ENCODE measurements around the gene TMEM273. TPM values are rescaled to one million over a fixed set of nuclear protein-coding genes. Genes with fewer than 3 reads are reported as not detected.

TMEM273 gene
- total RNA-seq, 1 experiment from 2014 or later, result not detected

DNA sequence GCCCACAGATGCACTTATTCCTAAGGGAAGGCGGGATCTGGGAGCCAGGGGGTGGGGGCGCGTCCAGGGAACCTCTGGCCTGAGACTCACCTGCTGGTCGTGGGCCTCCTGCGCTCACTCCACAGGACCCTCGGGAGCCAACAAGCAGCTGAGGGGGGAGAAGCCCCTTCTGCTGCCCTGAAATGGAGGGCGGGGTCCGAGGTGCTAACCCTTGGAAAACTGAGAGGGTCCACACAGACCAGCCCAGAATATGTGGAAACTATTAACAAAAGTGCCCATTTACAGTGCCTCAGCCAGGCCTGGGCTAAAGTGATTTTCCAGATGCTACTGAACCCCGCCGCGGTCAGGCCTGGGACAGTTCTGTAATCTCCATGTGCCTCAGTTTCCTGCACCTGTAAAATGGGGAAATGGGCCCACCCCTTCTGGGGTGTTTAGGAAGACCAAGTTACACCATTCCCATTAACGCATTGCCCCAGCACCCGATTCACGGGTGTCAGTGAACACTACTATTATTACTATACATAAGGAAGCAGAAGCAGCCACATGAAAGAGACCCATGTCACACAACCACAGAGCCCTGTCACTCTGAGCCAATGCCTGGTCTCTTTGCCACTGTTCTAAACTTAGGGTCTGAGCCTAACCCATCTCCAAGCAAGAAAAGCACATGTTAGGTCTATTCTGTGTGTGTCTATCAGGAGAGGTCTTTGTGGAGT, 72.2 kb downstream of the TMEM273 start:
- intact Hi-C loops (cut with micrococcal nuclease), result no loop called here
- peaks cover 35% of the 10 kb centered on the region for H3K27me3 ChIP-seq (ENCODE audit: insufficient read depth, low read length)

More for the DNA sequence above, 72.2 kb downstream of the TMEM273 start:
- Histone ChIP-seq H4K20me1 (ENCODE audit: insufficient read depth) (no peaks in the 10 kb centered on the region), H3K4me3 (replicated peaks in 1 of 2; ENCODE audit: low read depth in 1 of 2, low read length in 2 of 2) (no peak overlapping the region), H3K27ac (ENCODE audit: low read depth, low read length) (no peak overlapping the region), H3K4me2 (ENCODE audit: low read length) (no peak overlapping the region), H3K79me2 (ENCODE audit: insufficient read depth, low read length) (no peaks in the 10 kb centered on the region), H2AFZ (ENCODE audit: low read depth, low read length, poor library complexity, severe bottlenecking) (no peak overlapping the region), H3K4me1 (ENCODE audit: control insufficient read depth in 1 of 2, insufficient read depth in 2 of 2, low read length in 2 of 2) (no peaks in the 10 kb centered on the region), H3K9me2 (ENCODE audit: insufficient read depth) (no peaks in the 10 kb centered on the region), H3K36me3 (ENCODE audit: control insufficient read depth in 1 of 2, insufficient read depth in 2 of 2, low read length in 2 of 2) (no peaks in the 10 kb centered on the region), H3K9ac (ENCODE audit: low read length) (no peak overlapping the region), H3K9me3 (ENCODE audit: control insufficient read depth in 1 of 2, insufficient read depth in 1 of 2, low read depth in 1 of 2, low read length in 2 of 2) (no peaks in the 10 kb centered on the region)
- TF ChIP-seq EGR1 (IDR thresholded peaks at IDR 0.05; ENCODE audit: low read depth) (no peak), FOSL1 (IDR thresholded peaks at IDR 0.05; ENCODE audit: low read depth) (no peak), SRF (IDR thresholded peaks at IDR 0.05; ENCODE audit: low read depth) (no peak), ELF1 (IDR thresholded peaks at IDR 0.05; ENCODE audit: borderline replicate concordance, low read depth) (no peak), TCF7L2 (IDR thresholded peaks at IDR 0.05; ENCODE audit: borderline replicate concordance, extremely low read depth, insufficient read depth, insufficient read length) (no peak), CEBPB (IDR thresholded peaks at IDR 0.05; ENCODE audit: low read depth) (no peak), CBX3 (IDR thresholded peaks at IDR 0.05; ENCODE audit: low read depth) (no peak), RAD21 (IDR thresholded peaks at IDR 0.05; ENCODE audit: low read depth) (no peak), SIN3A (IDR thresholded peaks at IDR 0.05; ENCODE audit: low read depth) (no peak), POLR2AphosphoS5 (IDR thresholded peaks at IDR 0.05; ENCODE audit: low read depth, low read length) (no peak), POLR2A (IDR thresholded peaks at IDR 0.05; ENCODE audit: borderline replicate concordance, extremely low read depth, insufficient read depth, insufficient read length) (no peak), EZH2 (IDR thresholded peaks at IDR 0.05) (no peak), JUND (IDR thresholded peaks at IDR 0.05) (no peak), SP1 (IDR thresholded peaks at IDR 0.05; ENCODE audit: low read depth) (no peak), ZFX (IDR thresholded peaks at IDR 0.05) (no peak)
- TF ChIP-seq, protein P1, sequence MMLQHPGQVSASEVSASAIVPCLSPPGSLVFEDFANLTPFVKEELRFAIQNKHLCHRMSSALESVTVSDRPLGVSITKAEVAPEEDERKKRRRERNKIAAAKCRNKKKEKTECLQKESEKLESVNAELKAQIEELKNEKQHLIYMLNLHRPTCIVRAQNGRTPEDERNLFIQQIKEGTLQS (IDR thresholded peaks at IDR 0.05), result no peak
- TF ChIP-seq, protein P2, sequence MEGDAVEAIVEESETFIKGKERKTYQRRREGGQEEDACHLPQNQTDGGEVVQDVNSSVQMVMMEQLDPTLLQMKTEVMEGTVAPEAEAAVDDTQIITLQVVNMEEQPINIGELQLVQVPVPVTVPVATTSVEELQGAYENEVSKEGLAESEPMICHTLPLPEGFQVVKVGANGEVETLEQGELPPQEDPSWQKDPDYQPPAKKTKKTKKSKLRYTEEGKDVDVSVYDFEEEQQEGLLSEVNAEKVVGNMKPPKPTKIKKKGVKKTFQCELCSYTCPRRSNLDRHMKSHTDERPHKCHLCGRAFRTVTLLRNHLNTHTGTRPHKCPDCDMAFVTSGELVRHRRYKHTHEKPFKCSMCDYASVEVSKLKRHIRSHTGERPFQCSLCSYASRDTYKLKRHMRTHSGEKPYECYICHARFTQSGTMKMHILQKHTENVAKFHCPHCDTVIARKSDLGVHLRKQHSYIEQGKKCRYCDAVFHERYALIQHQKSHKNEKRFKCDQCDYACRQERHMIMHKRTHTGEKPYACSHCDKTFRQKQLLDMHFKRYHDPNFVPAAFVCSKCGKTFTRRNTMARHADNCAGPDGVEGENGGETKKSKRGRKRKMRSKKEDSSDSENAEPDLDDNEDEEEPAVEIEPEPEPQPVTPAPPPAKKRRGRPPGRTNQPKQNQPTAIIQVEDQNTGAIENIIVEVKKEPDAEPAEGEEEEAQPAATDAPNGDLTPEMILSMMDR (IDR thresholded peaks at IDR 0.05 in 2 of 3, conservative IDR thresholded peaks at IDR 0.05 in 1 of 3; ENCODE audit: borderline replicate concordance in 1 of 3, insufficient read depth in 1 of 3, low read depth in 2 of 3, low read length in 2 of 3), result no peak
- TF ChIP-seq, protein P3, sequence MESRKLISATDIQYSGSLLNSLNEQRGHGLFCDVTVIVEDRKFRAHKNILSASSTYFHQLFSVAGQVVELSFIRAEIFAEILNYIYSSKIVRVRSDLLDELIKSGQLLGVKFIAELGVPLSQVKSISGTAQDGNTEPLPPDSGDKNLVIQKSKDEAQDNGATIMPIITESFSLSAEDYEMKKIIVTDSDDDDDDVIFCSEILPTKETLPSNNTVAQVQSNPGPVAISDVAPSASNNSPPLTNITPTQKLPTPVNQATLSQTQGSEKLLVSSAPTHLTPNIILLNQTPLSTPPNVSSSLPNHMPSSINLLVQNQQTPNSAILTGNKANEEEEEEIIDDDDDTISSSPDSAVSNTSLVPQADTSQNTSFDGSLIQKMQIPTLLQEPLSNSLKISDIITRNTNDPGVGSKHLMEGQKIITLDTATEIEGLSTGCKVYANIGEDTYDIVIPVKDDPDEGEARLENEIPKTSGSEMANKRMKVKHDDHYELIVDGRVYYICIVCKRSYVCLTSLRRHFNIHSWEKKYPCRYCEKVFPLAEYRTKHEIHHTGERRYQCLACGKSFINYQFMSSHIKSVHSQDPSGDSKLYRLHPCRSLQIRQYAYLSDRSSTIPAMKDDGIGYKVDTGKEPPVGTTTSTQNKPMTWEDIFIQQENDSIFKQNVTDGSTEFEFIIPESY (IDR thresholded peaks at IDR 0.05; ENCODE audit: extremely low read depth, insufficient replicate concordance, low read length), result no peak
- TF ChIP-seq, protein P4, sequence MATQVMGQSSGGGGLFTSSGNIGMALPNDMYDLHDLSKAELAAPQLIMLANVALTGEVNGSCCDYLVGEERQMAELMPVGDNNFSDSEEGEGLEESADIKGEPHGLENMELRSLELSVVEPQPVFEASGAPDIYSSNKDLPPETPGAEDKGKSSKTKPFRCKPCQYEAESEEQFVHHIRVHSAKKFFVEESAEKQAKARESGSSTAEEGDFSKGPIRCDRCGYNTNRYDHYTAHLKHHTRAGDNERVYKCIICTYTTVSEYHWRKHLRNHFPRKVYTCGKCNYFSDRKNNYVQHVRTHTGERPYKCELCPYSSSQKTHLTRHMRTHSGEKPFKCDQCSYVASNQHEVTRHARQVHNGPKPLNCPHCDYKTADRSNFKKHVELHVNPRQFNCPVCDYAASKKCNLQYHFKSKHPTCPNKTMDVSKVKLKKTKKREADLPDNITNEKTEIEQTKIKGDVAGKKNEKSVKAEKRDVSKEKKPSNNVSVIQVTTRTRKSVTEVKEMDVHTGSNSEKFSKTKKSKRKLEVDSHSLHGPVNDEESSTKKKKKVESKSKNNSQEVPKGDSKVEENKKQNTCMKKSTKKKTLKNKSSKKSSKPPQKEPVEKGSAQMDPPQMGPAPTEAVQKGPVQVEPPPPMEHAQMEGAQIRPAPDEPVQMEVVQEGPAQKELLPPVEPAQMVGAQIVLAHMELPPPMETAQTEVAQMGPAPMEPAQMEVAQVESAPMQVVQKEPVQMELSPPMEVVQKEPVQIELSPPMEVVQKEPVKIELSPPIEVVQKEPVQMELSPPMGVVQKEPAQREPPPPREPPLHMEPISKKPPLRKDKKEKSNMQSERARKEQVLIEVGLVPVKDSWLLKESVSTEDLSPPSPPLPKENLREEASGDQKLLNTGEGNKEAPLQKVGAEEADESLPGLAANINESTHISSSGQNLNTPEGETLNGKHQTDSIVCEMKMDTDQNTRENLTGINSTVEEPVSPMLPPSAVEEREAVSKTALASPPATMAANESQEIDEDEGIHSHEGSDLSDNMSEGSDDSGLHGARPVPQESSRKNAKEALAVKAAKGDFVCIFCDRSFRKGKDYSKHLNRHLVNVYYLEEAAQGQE (IDR thresholded peaks at IDR 0.05; ENCODE audit: low read depth), result no peak
- no TSS peak for BruUV-seq (replicated peaks)
- ChIA-PET RAD21 (ENCODE audit: low non-redundant PET in 1 of 2, low total read pairs in 2 of 2, uncharacterized antibody in 2 of 2, unreplicated experiment in 2 of 2) (no interaction called here), CTCF (no interaction called here), POLR2A (no interaction called here)
- ATAC-seq (no peak), DNase-seq (ENCODE audit: low read depth, low spot score) (no peak)
